ENCODE measurements around the gene MAPK7. TPM values are rescaled to one million over a fixed set of nuclear protein-coding genes. Genes with fewer than 3 reads are reported as not detected.
A peak's percentile ranks its signal among the peaks of the same experiment; 100 is the strongest.

Gene MAPK7
- total RNA-seq, 4 donors from 2014 or later, result 35.0 to 60.7 (median 46.5) TPM

DNA sequence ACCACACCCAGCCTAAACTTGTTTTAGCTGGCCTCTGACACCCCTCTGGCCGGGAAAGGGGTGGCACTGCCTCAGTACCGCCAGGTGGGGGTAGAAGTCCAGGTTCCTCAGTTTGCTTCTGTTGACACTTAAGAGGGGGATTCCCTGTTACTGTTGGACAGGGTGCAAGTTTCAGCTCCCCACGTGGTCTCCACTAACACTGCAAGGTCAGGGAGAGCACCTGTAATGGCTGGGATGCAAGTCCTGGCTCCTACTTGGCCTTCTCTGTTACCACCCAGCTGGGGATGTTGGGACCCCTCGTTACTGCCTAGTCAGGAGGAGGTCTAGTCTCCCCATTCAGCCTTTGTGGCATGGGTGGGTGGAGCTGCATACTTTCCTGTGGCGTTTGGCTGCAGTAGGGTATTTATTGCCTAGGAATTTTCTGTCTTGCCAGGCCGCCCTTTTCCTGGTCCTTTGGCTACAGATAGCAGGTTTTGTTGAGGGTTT is 19.3 kb downstream of the MAPK7 start:
- TF ChIP-seq, protein P1, sequence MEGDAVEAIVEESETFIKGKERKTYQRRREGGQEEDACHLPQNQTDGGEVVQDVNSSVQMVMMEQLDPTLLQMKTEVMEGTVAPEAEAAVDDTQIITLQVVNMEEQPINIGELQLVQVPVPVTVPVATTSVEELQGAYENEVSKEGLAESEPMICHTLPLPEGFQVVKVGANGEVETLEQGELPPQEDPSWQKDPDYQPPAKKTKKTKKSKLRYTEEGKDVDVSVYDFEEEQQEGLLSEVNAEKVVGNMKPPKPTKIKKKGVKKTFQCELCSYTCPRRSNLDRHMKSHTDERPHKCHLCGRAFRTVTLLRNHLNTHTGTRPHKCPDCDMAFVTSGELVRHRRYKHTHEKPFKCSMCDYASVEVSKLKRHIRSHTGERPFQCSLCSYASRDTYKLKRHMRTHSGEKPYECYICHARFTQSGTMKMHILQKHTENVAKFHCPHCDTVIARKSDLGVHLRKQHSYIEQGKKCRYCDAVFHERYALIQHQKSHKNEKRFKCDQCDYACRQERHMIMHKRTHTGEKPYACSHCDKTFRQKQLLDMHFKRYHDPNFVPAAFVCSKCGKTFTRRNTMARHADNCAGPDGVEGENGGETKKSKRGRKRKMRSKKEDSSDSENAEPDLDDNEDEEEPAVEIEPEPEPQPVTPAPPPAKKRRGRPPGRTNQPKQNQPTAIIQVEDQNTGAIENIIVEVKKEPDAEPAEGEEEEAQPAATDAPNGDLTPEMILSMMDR (IDR thresholded peaks at IDR 0.05), result peak in 2 of 6 experiments; percentile 19 to 24
- no peak for TF ChIP-seq POLR2A (IDR thresholded peaks at IDR 0.05)
- Histone ChIP-seq H3K9me3 (no peaks in the 10 kb centered on the region), H3K4me1 (peaks cover 0 to 20% (median 0%) of the 10 kb centered on the region in 4 donors), H3K36me3 (no peaks in the 10 kb centered on the region), H3K4me3 (no peak overlapping the region), H3K27ac (peak overlapping the region in 3 of 4 donors; percentile 50 to 58 (median 54)), H3K27me3 (no peaks in the 10 kb centered on the region)
- DNase-seq, result peak in 1 of 3 donors; percentile 45

DNA sequence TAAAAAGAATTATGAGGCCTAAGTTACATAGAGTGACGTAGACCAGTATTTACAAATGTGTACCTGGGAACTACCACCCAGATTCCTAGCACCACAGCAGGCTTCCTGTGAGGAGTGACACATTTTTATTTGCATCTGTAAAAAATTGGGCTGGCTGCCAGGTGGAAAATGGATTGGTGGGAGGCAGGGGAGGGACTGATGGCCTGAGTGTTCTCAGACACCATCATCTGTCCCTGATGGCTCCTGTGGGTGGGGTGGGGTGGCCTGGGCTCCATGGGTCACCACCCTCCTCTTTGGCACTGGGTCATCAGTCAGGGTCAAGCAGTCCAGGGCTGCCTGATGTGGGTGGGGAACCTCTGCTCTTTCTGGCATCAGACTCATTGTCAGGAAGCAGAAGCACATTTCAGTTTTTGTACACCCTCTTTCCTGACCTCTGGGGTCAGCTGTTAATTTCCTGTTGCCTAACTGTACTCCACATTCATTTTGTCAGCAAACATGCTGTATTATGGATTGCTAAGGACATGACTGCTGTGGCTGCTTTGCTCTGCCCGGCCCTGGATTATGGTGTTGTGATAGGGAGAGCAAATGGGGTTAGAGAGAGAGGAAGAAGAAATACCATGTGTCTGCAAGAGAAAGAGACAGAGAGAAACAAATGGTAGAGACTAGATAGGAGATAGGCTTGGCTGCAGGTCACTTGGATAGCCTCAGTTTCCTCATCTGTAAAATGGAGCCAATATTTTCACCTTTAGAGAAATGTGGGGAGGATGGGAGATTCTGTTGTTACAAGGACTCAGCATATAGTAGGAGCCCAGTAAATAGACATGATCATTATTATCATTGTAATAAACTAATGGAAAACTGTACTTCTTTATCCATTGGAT is 20.2 kb downstream of the MAPK7 start:
- Histone ChIP-seq H3K27ac (peak overlapping the region in 3 of 4 donors; percentile 50 to 58 (median 54)), H3K4me3 (no peak overlapping the region), H3K27me3 (no peaks in the 10 kb centered on the region), H3K9me3 (no peaks in the 10 kb centered on the region), H3K36me3 (no peaks in the 10 kb centered on the region), H3K4me1 (peaks cover 0 to 20% (median 0%) of the 10 kb centered on the region in 4 donors)
- peak in 1 of 3 donors; percentile 66 for DNase-seq
- no peak for TF ChIP-seq POLR2A (IDR thresholded peaks at IDR 0.05)
- TF ChIP-seq, protein P1 (IDR thresholded peaks at IDR 0.05), result no peak

DNA sequence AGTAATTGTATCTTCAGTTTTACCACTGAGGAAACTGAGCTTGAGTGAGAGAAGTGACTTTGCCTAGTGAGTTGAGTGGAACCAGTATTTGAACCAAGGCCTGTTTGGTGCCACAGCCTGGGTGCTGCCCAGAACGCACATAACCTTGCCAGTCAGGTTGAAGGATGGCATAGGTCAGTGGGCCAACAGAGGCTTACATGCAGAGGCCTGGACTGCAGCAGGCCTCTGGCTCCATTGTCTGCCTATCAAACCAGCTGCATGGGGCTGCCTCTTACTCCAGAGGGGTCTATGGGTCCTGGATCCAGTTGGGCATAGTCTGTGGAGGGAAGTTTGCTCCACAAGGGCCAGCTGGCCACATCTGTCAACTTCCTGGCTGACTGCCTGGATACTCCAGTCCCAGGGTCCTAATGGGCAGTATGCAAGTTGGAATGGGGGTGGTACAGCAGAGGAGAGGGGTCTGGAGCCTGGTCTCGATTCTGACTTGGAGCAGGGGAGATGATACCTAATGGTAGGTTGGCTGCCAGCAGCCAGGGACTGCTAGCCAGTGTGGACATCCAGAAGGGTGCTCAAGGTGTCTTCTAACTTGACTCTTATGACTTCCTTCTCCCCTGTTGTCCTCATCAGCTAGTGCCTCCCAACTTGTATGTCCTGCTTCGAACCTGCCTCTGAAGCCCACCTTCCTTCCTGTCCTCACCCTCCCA is 21.6 kb downstream of the MAPK7 start:
- H3K4me3 ChIP-seq, result no peak overlapping the region
- DNase-seq, result no peak
- peaks cover 0 to 20% (median 0%) of the 10 kb centered on the region in 4 donors for H3K4me1 ChIP-seq
- TF ChIP-seq, protein P1 (IDR thresholded peaks at IDR 0.05), result no peak
- TF ChIP-seq POLR2A (IDR thresholded peaks at IDR 0.05), result no peak
- peak overlapping the region in 1 of 4 donors; percentile 35 for H3K27ac ChIP-seq
- no peaks in the 10 kb centered on the region for H3K9me3 ChIP-seq
- H3K36me3 ChIP-seq, result no peaks in the 10 kb centered on the region
- no peaks in the 10 kb centered on the region for H3K27me3 ChIP-seq

DNA sequence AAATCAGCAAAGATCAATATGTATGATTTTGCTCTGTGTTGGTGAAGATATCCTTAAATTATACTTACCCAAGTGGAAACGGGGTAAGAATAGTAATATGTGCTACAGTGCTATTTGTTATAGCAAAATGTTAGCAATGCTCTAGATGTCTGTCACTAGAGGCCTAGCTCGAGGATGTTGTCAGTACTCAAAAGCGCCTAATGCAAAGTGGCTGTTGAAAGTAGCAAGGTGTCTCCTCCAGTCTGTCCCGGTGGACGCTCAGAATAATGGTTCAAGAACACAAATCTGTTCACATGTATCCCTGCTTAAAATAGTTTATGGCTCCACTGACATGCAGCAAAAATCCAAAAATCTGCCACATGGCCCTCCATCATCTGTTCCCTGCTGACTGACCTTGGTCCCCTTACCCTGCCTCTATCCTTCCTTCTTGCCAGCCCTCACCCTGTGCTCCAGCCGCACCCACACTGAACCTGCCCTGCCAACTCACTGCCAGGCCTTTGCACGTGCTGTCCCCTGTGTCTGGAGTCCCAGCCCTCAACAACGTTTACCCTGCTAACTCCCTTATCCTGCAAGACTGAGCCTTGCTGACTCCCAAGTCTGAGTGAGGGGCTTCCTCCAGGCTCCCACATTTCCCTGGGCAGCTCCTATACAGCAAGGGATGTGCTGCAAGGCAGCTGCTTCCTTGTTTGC is 23.2 kb downstream of the MAPK7 start:
- Histone ChIP-seq H3K27ac (peak overlapping the region in 1 of 4 donors; percentile 17), H3K4me1 (peaks cover 0 to 20% (median 0%) of the 10 kb centered on the region in 4 donors), H3K4me3 (no peak overlapping the region), H3K9me3 (no peaks in the 10 kb centered on the region), H3K27me3 (no peaks in the 10 kb centered on the region), H3K36me3 (no peaks in the 10 kb centered on the region)
- DNase-seq, result no peak
- TF ChIP-seq POLR2A (IDR thresholded peaks at IDR 0.05), result no peak
- TF ChIP-seq, protein P1 (IDR thresholded peaks at IDR 0.05), result no peak

DNA sequence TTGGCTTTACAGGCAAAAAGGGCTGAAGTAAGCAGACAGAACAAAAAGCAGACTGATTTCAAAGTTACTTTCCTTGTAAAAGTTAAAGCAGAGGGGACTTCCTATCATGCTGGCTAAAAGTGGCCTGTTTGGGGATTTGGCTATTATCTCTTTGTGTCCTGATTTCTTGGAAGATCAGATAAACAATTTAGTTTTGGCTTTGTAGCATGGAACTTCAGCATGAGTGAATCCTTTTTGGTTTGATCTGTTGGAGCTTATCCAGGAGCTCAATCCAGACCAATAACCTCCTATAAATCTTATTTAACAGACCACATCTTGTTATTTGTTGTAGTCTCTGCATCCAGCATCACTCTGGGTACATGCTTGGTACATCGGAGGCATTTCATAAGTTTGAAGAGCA is 23.9 kb downstream of the MAPK7 start:
- TF ChIP-seq, protein P1 (IDR thresholded peaks at IDR 0.05), result no peak
- no peak for TF ChIP-seq POLR2A (IDR thresholded peaks at IDR 0.05)
- DNase-seq, result no peak
- Histone ChIP-seq H3K4me1 (peaks cover 0 to 20% (median 0%) of the 10 kb centered on the region in 4 donors), H3K4me3 (no peak overlapping the region), H3K27me3 (no peaks in the 10 kb centered on the region), H3K36me3 (no peaks in the 10 kb centered on the region), H3K9me3 (no peaks in the 10 kb centered on the region), H3K27ac (peak overlapping the region in 1 of 4 donors; percentile 17)

Data from Peyer's patch (tissue), 4 donors.